NCI-H748 treated with DMSO at 0.1 percent for 48 hours (cell line): ENCODE results near the gene LSMEM2.
"Not testable (repeated sequence)": the region's sequence is repeated elsewhere in the genome, so short reads cannot be mapped to it uniquely, and the experiment has no call there.

ENCODE experiments used
- DNase-seq: peaks from one replicate; lab custom pipeline; 2025; lab: John Stamatoyannopoulos, UW

The LSMEM2 gene

GRCh38 chr3:50278880-50279224, at the start of gene LSMEM2:
Gene LSMEM2, plus strand, starts transcription at chr3:50279087. Its CDS starts 27 bp downstream, at chr3:50279114.
- DNase-seq = no peak

- DNase-seq = no peak
Measured at GRCh38 chr3:50229490-50229889, 49.4 kb upstream of the LSMEM2 start.

- DNase-seq = no peak
Measured at GRCh38 chr3:50230104-50230793, 48.6 kb upstream of the LSMEM2 start.

- DNase-seq = no peak
Measured at GRCh38 chr3:50230794-50231125, 48.1 kb upstream of the LSMEM2 start.

GRCh38 chr3:50231581-50231980, 47.3 kb upstream of the LSMEM2 start:
- DNase-seq = no peak

- DNase-seq = no peak
Measured at GRCh38 chr3:50232303-50232702, 46.6 kb upstream of the LSMEM2 start.

GRCh38 chr3:50233176-50233575, 45.7 kb upstream of the LSMEM2 start:
- DNase-seq = no peak

- peak; percentile 87 for DNase-seq
Measured at GRCh38 chr3:50235716-50236483, 43.0 kb upstream of the LSMEM2 start, which contains the start of gene GNAI2. Gene GNAI2, plus strand, starts transcription at chr3:50236204. Its CDS starts 132 bp downstream, at chr3:50236336.

- no peak for DNase-seq
Measured at GRCh38 chr3:50236484-50237132, 42.3 kb upstream of the LSMEM2 start.

- DNase-seq = no peak
Measured at GRCh38 chr3:50237133-50237651, 41.7 kb upstream of the LSMEM2 start.

GRCh38 chr3:50237754-50238548, 40.9 kb upstream of the LSMEM2 start:
- DNase-seq = peak; percentile 3

- no peak for DNase-seq
Measured at GRCh38 chr3:50238549-50239026, 40.3 kb upstream of the LSMEM2 start.

GRCh38 chr3:50239649-50240048, 39.2 kb upstream of the LSMEM2 start:
- DNase-seq = no peak

- DNase-seq = peak; percentile 2
Measured at GRCh38 chr3:50241163-50241562, 37.7 kb upstream of the LSMEM2 start.

- no peak for DNase-seq
Measured at GRCh38 chr3:50241713-50242380, 37.0 kb upstream of the LSMEM2 start.

GRCh38 chr3:50242381-50242770, 36.5 kb upstream of the LSMEM2 start:
- no peak for DNase-seq

- DNase-seq = no peak
Measured at GRCh38 chr3:50242851-50243542, 35.9 kb upstream of the LSMEM2 start.

- no peak for DNase-seq
Measured at GRCh38 chr3:50243543-50243895, 35.4 kb upstream of the LSMEM2 start.

GRCh38 chr3:50244813-50245212, 34.1 kb upstream of the LSMEM2 start:
- DNase-seq = not testable (repeated sequence)

- DNase-seq = no peak
Measured at GRCh38 chr3:50245251-50245745, 33.6 kb upstream of the LSMEM2 start.
